K562 (cell line): ENCODE results near the gene USB1. TPM values are rescaled to one million over a fixed set of nuclear protein-coding genes. Genes with fewer than 3 reads are reported as not detected.
A peak's percentile ranks its signal among the peaks of the same experiment; 100 is the strongest.

ENCODE experiments used
- ATF1 ChIP-seq, 2 experiments: fragments of 450-650 bp in 1 of 2; IDR thresholded peaks; 2 replicates each; pipeline ENCODE4 v1.6.1; 2016; ENCODE audit warnings: missing compliant biosample characterization in 1 of 2, missing genetic modification characterization in 1 of 2
- MITF ChIP-seq: IDR thresholded peaks from 2 replicates; pipeline ENCODE4 v1.6.1; 2014; ENCODE audit warnings: antibody characterized with exemption
- NEUROD1 ChIP-seq: fragments of 150-350 bp; IDR thresholded peaks from 2 replicates; pipeline ENCODE4 v1.6.1; 2014; ENCODE audit warnings: borderline replicate concordance, low read length, low read depth; ENCODE audit not compliant: partially characterized antibody
- SMAD1 ChIP-seq: fragments of 150-350 bp; IDR thresholded peaks from 2 replicates; pipeline ENCODE4 v1.6.1; 2014; ENCODE audit warnings: low read length, low read depth; ENCODE audit not compliant: partially characterized antibody
- ZBTB40 ChIP-seq, 2 experiments: fragments of 450-650 bp in 1 of 2; sonication (generic) in 1 of 2; formaldehyde crosslinking in 1 of 2; IDR thresholded peaks; 2 replicates each; pipeline versions ENCODE4 v1.7.1 to v1.9.0; 2016 to 2022; ENCODE audit warnings: inconsistent platforms in 1 of 2, mild to moderate bottlenecking in 1 of 2, missing genetic modification reagents in 1 of 2
- polyA plus RNA-seq, 8 experiments: library from polyadenylated mRNA; depleted of rRNA in 4 of 8; stranded (reverse) in 5 of 8; unstranded in 3 of 8; fragments of >200 nt; fragmentation: Nextera tagmentation in 2 of 8; fragmentation: Illumina TruSeq in 1 of 8; extraction: Ambion mirVana in 2 of 8; extraction: Trizol in 1 of 8; gene quantifications; 2 replicates each; pipeline versions ENCODE4 v1.2.1 to v1.2.3, GENCODE V29; 2011 to 2014; ENCODE audit warnings: inconsistent platforms in 1 of 8, missing spikeins in 1 of 8
- total RNA-seq, 7 experiments: library from RNA; depleted of rRNA in 6 of 7; stranded (reverse); fragments of >200 nt in 6 of 7; fragmentation: Illumina TruSeq in 2 of 7; extraction: Trizol in 2 of 7; gene quantifications; 2 replicates each; pipeline versions ENCODE4 v1.2.1 to v1.2.3, GENCODE V29; 2011 to 2021; ENCODE audit warnings: low replicate concordance in 1 of 7
- TF ChIP-seq, protein P1 (sequence below): sonication (generic); formaldehyde crosslinking; IDR thresholded peaks from 2 replicates; pipeline ENCODE4 v1.8.0; 2022; ENCODE audit warnings: mild to moderate bottlenecking, missing genetic modification reagents
- TF ChIP-seq, protein P2 (sequence below), 2 experiments: IDR thresholded peaks; 2 replicates each; pipeline ENCODE4 v1.6.1; 2011; ENCODE audit warnings: borderline replicate concordance in 1 of 2, control low read depth in 1 of 2, low read depth in 1 of 2, low read length in 1 of 2, mild to moderate bottlenecking in 1 of 2, mixed read lengths in 1 of 2, moderate library complexity in 1 of 2; ENCODE audit not compliant: insufficient read depth in 1 of 2, insufficient read length in 1 of 2, poor library complexity in 1 of 2, severe bottlenecking in 1 of 2; ENCODE audit errors: extremely low read depth in 1 of 2

The USB1 gene
- total and polyA plus RNA-seq, 9 of the 15 experiments (the other 6 are each of a cell fraction or from before 2014, with no cell fraction given): 11.6 to 73.6 (median 19.4) TPM

DNA sequence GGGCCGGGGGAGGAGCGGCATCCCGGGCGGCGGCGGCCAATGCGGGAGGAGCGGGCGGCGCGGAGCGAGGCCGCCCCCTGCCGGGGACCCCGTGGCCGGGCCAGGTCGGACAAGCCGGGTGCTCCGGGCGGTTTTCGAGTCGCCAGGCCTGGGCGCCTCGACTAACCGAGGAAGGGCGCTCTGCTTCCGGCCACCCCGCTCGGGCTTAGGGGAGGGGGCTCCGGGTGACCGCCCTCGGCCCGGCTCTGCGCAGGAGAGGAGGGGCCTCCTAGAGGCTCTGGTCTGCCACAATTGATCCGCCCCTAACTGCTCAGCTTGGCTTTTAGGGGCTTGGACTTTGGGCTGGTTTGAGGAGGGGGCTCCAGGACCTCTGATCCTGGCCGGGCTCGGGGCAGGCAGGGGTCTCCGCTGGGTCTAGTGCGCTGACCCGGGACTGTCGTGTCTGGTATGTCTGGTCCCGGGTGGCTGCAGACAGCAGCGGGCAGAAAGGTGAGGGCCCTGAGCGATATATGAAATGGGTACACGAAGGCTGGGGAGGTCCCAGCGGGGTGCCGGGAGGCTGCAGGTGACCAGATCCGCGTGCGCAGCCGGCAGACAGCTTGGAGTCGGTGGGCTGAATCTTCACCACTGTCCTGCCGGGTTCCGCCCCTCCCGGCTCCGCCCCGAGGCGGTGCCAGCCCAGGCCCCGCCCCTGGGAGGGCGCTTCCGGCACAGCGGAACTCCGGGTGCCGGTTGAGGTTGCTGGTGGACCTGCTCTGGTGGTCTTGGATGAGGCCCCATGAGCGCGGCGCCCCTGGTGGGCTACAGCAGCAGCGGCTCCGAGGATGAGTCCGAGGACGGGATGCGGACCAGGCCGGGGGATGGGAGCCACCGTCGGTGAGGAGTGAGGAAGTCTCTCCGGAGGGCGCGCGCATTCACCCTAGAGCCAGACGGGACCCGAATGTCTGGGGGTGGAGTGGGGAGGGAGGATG lies at the start of gene USB1 (continued):
- TF ChIP-seq, protein P1, sequence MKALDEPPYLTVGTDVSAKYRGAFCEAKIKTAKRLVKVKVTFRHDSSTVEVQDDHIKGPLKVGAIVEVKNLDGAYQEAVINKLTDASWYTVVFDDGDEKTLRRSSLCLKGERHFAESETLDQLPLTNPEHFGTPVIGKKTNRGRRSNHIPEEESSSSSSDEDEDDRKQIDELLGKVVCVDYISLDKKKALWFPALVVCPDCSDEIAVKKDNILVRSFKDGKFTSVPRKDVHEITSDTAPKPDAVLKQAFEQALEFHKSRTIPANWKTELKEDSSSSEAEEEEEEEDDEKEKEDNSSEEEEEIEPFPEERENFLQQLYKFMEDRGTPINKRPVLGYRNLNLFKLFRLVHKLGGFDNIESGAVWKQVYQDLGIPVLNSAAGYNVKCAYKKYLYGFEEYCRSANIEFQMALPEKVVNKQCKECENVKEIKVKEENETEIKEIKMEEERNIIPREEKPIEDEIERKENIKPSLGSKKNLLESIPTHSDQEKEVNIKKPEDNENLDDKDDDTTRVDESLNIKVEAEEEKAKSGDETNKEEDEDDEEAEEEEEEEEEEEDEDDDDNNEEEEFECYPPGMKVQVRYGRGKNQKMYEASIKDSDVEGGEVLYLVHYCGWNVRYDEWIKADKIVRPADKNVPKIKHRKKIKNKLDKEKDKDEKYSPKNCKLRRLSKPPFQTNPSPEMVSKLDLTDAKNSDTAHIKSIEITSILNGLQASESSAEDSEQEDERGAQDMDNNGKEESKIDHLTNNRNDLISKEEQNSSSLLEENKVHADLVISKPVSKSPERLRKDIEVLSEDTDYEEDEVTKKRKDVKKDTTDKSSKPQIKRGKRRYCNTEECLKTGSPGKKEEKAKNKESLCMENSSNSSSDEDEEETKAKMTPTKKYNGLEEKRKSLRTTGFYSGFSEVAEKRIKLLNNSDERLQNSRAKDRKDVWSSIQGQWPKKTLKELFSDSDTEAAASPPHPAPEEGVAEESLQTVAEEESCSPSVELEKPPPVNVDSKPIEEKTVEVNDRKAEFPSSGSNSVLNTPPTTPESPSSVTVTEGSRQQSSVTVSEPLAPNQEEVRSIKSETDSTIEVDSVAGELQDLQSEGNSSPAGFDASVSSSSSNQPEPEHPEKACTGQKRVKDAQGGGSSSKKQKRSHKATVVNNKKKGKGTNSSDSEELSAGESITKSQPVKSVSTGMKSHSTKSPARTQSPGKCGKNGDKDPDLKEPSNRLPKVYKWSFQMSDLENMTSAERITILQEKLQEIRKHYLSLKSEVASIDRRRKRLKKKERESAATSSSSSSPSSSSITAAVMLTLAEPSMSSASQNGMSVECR (CRISPR knock-in tag): peak; percentile 59
- TF ChIP-seq MITF: no peak
- TF ChIP-seq ATF1 (CRISPR knock-in tag; IDR thresholded peaks at IDR 0.05): no peak
- TF ChIP-seq ATF1 (tag; IDR thresholded peaks at IDR 0.05): peak; percentile 36; the same call in 1 of the 2 replicates
- TF ChIP-seq, protein P2, sequence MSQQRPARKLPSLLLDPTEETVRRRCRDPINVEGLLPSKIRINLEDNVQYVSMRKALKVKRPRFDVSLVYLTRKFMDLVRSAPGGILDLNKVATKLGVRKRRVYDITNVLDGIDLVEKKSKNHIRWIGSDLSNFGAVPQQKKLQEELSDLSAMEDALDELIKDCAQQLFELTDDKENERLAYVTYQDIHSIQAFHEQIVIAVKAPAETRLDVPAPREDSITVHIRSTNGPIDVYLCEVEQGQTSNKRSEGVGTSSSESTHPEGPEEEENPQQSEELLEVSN (IDR thresholded peaks at IDR 0.05; ENCODE audit: borderline replicate concordance in 1 of 2, extremely low read depth in 1 of 2, insufficient read depth in 1 of 2, insufficient read length in 1 of 2, low read depth in 1 of 2, low read length in 1 of 2, poor library complexity in 1 of 2, severe bottlenecking in 1 of 2): peak in 1 of 2 experiments; percentile 75
- TF ChIP-seq SMAD1: peak; percentile 19
- TF ChIP-seq ZBTB40 (IDR thresholded peaks at IDR 0.05): peak; percentile 83
- TF ChIP-seq ZBTB40 (CRISPR knock-in tag; IDR thresholded peaks at IDR 0.05): no peak
- peak; percentile 15 for TF ChIP-seq NEUROD1
